ENCODE data around the gene ADSL.

Gene ADSL

GRCh38 chr22:40345271-40345670 lies 1.0 kb upstream of the ADSL start:
- in situ Hi-C loops (cut with MboI; ENCODE audit: low pct_unique_long_range_greater_than_20kb, low sequenced_read_pairs, unreplicated experiment) = no loop called here
- no peak for DNase-seq (ENCODE audit: low spot score)
- TF ChIP-seq CTCF (IDR thresholded peaks at IDR 0.05; ENCODE audit: extremely low read depth, insufficient read depth, missing control alignments) = no peak

DNA sequence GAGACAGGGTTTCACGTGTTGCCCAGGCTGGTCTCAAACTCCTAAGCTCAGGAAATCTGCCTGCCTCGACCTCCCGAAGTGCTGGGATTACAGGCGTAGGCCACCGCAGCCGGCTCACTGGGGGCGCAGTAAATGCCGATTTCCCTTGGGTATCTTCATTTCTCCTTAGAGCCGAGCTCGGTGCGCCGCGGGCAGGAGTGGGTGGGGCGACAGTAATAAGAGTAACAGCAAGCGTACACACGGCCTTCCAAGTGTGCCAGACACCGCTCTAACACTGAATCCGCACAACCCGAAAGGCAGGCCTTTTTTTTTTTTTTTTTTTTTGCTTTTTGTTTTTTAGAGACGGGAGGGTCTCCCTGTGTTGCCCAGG lies 500 bp upstream of the ADSL start:
- peak; percentile 46 for DNase-seq (ENCODE audit: low spot score)
- no peak for TF ChIP-seq CTCF (IDR thresholded peaks at IDR 0.05; ENCODE audit: extremely low read depth, insufficient read depth, missing control alignments)
- in situ Hi-C loops (cut with MboI; ENCODE audit: low pct_unique_long_range_greater_than_20kb, low sequenced_read_pairs, unreplicated experiment) = no loop called here

GRCh38 chr22:40347300-40347699 lies 1.0 kb downstream of the ADSL start:
- DNase-seq (ENCODE audit: low spot score) = no peak
- no peak for TF ChIP-seq CTCF (IDR thresholded peaks at IDR 0.05; ENCODE audit: extremely low read depth, insufficient read depth, missing control alignments)
- in situ Hi-C loops (cut with MboI; ENCODE audit: low pct_unique_long_range_greater_than_20kb, low sequenced_read_pairs, unreplicated experiment) = no loop called here

DNA sequence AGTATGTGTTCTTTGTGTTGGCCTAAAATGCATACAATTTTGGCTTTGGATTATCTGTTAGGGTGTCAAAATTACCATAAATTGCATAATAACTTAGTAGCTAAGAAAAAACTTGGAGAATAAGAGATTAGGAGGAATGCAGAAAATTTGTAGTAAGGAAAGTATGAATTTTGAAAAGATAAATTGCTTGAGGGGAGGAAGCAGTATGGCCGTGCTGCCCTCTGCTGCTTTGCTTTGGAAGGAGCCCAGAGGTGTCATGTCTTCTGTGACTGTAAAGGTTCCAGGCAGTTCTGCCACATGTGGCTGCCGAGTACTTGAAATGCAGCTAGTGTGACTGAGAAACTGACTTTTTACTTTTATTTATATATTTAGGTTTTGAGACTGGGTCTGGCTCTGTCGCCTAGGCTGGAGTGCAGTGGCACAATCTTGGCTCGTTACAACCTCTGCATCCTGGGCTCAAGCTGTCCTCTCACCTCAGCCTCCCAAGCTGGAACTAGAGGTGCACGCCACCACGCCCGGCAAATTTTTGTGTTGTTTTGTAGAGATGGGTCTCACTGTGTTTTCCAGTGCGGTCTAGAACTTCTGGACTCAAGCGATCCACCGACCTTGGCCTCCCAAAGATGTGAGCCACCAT lies 1.8 kb downstream of the ADSL start:
- in situ Hi-C loops (cut with MboI; ENCODE audit: low pct_unique_long_range_greater_than_20kb, low sequenced_read_pairs, unreplicated experiment) = no loop called here
- peak; percentile 76 for DNase-seq (ENCODE audit: low spot score)
- peak; percentile 84 for TF ChIP-seq CTCF (IDR thresholded peaks at IDR 0.05; ENCODE audit: extremely low read depth, insufficient read depth, missing control alignments)

DNA sequence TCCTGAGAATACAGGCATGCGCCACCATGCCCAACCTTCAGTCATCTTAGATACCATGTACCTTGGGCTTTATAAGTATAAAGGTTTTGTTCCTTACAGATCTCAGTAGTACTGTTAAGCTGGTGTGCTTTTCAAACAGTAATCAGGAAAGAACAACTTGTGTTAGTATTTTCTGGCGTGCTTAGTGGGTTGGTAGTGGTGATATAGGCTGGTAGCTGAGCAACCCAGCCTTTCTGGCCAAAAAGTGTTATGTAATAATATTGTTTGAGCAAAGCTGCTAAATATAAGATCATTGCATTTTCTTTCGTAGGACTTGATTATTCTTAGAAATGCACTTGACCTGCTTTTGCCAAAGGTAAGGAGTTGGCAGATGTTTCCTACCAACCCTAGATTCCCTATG lies 6.5 kb downstream of the ADSL start:
- TF ChIP-seq CTCF (IDR thresholded peaks at IDR 0.05; ENCODE audit: extremely low read depth, insufficient read depth, missing control alignments) = no peak
- in situ Hi-C loops (cut with MboI; ENCODE audit: low pct_unique_long_range_greater_than_20kb, low sequenced_read_pairs, unreplicated experiment) = loop anchor here (10.0 kb wide), 1 partner anchor 818 kb away; the partner anchor contains the start of gene RPS19BP1
- DNase-seq (ENCODE audit: low spot score) = no peak

DNA sequence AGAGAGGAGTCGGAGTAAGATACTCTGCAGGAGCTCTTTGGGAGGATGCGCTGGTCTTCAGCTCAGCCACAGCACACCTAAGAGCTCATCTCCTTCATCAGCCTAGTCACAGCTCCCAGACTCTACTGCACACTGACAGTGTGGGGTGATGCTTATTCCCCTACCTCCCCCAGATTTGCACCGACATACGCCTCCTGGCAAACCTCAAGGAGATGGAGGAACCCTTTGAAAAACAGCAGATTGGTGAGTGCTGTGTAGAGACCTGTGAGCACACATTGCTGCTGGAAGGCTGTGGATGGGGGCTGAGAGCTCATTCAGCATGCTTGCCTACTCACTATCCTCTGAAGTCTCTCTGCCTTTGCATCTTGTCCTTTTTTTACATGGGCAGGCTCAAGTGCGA lies 14.8 kb downstream of the ADSL start:
- in situ Hi-C loops (cut with MboI; ENCODE audit: low pct_unique_long_range_greater_than_20kb, low sequenced_read_pairs, unreplicated experiment) = no loop called here
- TF ChIP-seq CTCF (IDR thresholded peaks at IDR 0.05; ENCODE audit: extremely low read depth, insufficient read depth, missing control alignments) = no peak
- no peak for DNase-seq (ENCODE audit: low spot score)

Data from GM13977 (cell line).